ENCODE results near the gene ZMAT3.

The ZMAT3 gene

DNA sequence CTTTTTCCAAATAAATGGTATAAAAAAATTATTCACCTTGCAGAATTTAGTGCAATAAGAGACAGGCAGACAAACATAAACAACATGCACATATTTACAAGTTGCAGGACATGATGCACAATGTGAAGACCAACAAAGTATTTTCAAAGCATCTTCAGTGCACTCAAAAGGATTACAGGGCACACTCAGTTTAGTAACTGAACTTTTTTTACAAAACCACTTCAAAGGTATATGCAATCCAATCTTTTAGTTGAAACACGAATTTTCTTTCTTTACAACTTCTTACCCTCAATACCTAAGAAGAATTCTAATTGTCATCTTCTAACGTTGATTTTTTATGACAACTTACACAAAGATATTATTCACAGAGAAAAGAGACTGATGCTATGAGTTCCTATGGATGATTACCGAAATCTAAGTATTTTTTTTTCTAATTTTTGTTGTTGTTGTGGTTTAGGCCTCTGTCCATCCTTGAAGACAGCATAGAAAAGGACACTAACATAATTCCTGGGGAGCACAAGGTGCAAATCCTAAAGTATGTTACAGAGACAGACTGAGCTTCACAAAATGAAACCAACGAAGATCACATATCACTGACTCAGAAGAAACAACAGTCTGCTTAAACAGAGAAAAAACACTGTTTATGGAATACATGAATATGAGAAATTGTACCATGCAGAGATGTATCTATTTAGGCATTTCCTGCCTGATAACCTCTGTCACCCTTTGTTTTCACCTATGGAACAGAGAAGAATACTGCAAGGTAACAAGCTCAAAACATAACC lies 50.3 kb downstream of the ZMAT3 start:
- no peak for DNase-seq

DNA sequence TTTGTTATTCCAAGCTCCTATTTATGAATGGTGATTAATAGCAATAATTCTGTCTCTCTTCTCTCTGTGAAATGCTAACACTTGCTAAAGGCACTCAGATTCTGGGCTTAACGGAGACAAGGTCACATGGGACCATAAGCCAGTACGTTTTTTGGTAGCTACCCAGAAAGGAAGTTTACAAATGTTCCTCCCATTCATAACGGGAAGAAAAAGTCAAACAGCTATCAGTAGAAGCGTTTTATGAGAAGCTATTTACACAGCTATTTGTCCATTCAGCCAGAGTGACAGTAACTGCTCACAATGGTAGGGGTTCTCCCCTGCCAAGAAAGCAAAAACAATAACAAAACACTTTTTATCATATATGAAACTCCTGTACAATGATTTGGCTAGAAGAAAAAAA lies 51.5 kb downstream of the ZMAT3 start:
- DNase-seq, result no peak

GRCh38 chr3:179018808-179019207 lies 52.8 kb downstream of the ZMAT3 start:
- DNase-seq, result no peak

GRCh38 chr3:179016979-179017670 lies 54.5 kb downstream of the ZMAT3 start:
- DNase-seq, result no peak

DNA sequence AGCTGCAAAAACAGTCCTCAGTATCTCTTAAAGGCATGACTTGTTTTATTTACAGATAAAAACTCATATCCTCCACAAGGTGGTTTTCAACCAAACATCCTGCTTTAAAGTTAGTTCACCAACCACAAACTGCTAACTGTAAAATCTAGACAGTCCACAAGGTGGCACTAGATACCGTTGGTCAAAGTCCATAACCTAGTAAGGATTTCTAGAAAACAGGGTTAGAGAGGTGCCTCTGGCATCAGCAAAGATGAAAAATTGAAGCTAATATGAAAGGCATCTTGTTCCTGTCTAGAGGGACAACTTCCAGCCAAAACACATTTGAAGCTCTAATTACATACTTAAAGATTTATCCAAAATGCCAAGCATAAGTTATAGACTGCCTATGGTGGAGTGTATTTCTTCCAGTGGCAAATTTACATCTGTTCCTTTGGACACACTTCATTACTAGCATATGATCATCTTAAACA lies 56.0 kb downstream of the ZMAT3 start:
- peak; percentile 10 for DNase-seq

DNA sequence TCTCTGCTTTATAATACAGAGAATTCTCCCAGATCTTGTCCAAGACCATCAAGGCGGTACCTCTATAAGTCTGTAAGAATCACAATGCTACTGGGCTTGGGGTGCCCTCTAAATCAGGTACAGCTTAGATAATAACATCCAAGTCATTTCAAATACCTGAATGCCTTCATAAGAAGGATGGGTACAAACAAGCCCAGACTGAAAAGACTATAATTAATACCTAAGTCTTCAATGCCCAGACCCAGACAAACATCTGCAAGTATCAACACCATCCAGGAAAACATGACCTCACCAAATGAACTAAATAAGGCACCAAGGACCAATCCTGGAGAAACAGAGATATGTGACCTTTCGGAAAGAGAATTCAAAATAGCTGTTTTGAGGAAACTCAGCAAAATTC lies 65.9 kb downstream of the ZMAT3 start:
- no peak for DNase-seq

DNA sequence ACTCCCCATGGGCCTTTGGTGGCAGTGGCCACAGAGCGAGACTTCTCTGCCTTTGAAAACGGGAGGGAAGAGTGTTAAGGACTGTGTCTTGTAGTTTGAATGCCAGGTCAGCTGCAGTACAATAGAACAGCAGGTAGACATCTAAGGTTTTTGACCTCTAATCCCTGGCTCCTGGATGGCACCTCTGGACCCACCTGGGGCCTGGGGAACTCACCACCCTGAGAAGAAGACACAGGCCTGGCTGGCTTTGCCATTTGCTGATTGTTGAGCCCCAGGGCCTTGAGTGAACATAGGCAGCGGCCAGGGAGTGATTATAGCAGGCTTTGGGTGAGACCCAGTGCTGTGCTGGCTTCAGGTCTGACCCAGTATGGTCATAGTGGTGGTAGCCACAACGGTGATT lies 66.4 kb downstream of the ZMAT3 start:
- no peak for DNase-seq

- no peak for DNase-seq
Measured at GRCh38 chr3:179000659-179001058, 71.0 kb downstream of the ZMAT3 start.

GRCh38 chr3:179000144-179000543 lies 71.5 kb downstream of the ZMAT3 start:
- DNase-seq, result no peak

- DNase-seq, result no peak
Measured at GRCh38 chr3:178996399-178996798, 75.2 kb downstream of the ZMAT3 start.

GRCh38 chr3:178990293-178990692 lies 81.3 kb downstream of the ZMAT3 start:
- DNase-seq, result no peak

DNA sequence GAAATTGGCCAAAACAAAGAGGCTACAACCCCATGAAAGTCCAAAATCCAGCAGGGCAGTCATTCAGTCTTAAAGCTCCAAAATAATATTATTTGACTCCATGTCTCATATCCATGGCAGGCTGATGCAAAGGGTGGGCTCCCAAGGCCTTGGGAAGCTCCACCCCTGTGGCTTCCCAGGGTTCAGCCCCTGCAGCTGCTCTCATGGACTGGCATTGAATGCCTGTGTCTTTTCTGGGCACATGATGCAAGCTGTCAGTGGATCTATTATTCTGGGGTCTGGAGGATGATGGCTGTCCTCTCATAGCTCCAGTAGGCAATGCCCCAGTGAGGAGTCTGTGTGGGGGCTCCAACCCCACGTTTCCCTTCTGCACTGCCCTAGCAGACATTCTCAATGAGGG lies 81.8 kb downstream of the ZMAT3 start:
- DNase-seq, result no peak

DNA sequence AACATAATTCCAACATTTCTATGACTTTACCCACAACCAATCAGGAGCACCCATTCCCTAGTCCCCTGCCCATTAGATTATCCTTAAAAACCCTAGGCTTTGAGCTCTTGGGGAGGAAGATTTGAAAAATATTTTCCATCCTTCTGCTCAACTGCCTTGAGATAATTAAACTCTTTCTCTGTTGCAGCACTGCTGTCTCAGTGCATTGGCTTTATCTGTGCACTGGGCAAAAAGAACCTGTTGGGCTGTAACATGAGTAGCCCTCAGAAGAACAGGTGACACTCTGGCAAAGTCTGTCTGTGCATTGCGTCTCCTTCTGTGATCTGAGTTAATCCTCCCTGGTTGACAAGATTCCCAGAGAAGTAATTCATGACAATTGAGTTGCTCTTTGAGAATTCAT lies 83.9 kb downstream of the ZMAT3 start:
- DNase-seq, result no peak

- DNase-seq, result no peak
Measured at GRCh38 chr3:178986456-178986855, 85.2 kb downstream of the ZMAT3 start.

- DNase-seq, result no peak
Measured at GRCh38 chr3:178982137-178982536, 89.5 kb downstream of the ZMAT3 start.

GRCh38 chr3:178975320-178975719 lies 96.3 kb downstream of the ZMAT3 start:
- no peak for DNase-seq

DNA sequence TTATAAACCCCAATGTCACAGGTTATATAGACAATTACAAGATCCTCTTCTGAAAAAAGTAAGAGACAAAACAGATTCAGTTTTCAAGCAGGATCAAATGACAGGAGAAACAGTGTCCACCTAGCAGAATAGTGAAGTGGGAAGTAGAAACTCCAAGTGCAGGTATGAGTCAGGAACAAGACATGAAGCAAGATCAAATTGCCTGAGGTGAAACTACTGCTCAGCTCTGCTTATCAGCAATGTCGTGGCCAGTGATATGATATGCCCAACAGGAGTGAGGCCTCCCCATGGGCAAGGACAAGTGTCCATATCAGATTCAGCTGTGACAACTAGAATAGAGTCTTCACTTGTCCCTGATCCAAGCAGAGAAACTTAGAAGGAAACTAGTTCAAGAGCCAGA lies 100.0 kb downstream of the ZMAT3 start:
- DNase-seq, result no peak

DNA sequence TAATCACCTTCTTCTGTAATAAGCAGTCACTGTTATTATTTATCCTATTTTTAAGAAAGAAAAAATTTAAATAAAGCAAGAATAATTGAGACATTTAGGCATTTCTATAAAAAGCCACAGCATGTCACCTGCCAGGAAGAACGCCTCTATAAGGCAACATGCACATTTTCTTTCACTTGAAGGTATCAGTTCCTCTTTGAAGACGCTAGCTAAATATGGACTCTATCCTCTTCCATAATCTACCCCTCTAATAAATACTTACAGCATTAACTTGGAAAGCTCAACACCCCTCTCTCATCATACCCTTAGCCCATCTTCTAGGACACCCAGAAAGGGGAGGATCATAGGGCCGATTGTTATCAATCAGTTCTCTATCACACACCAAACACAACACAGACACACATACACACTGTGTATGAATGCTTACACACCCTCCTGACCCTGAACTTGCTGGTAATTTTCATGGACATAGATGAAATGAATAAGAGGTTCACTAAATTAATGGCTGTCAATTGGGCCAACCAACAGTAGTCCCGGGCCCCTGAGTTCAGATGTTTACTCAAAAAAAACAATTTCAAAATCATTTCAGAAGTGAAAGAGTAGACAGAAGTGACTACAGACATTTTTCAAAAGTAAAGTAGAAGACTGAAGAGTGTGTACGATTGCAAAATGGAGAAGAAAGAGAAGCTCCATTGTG lies 102.5 kb downstream of the ZMAT3 start:
- DNase-seq, result no peak

Data from NCI-H187 treated with DMSO at 0.1 percent for 48 hours (cell line).